Activated CD4-positive, alpha-beta T cell treated with anti-CD3 and anti-CD28 coated beads, Interleukin-2, amount 50 U/mL, for 24 hours (primary cell): Measurements from ENCODE around the gene ZNF524.

Source experiments
- DNase-seq, 2 donors: peaks; one replicate each; pipeline ENCODE4 v3.0.0-alpha.2; 2020; ENCODE audit warnings: low read depth in 1 of 2, low spot score in 1 of 2

Gene ZNF524

DNA sequence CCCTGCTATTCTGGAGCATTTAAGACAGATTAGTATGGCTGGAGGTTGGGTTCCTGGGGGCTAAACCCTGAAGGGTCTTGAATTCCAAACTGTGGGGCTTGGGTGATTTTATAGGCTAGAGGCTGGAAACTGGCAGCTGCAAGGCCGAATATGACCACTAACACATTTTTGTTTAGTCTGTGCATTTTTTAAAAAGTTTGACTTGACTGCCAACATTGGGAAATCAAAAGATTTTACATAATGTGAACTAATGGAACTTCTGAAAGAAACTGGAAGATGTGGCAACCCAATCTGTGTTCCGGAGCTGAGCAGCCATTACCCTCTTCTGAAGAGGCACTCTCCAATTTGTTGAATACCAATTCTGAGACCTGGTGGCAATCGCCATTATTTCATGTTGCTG lies 19.2 kb downstream of the ZNF524 start:
- DNase-seq: no peak

DNA sequence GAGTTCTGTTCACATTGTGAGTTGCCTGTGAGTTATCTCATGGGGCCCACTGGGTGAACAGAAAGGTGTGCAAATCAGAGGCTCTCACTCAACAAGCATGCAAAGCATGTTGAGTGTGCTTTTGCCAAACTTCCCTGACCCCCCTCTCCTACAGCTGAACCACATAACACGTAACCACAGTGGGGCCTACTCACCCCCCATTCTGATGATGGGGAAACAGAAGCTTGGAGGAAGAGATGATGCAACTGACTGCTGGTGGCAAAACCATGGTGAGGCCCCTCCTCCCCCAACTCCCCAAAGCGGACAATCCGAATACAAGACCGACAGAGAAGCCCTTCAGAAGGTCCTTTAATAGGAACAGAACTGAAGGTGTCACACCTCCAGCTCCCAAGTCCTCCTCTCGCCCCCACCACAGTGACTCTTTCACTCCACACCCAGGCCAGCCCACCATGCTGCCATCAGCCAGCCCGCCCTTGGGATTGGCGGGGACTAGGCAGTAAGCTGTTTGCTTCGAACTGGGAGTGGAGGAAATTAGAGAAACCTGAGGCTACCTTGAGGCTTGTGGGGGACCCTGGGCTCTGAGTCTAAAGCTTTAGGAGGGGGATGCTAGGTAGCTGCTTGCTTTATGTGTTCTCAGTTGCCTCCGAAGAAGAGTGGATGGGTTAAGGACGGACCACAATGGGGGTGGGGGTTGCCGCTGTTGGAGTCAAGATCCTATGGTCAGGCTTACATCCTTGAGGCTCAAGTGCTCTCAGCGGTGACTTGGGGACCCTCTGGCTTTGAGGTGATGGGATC lies 20.5 kb downstream of the ZNF524 start:
- no peak for DNase-seq

DNA sequence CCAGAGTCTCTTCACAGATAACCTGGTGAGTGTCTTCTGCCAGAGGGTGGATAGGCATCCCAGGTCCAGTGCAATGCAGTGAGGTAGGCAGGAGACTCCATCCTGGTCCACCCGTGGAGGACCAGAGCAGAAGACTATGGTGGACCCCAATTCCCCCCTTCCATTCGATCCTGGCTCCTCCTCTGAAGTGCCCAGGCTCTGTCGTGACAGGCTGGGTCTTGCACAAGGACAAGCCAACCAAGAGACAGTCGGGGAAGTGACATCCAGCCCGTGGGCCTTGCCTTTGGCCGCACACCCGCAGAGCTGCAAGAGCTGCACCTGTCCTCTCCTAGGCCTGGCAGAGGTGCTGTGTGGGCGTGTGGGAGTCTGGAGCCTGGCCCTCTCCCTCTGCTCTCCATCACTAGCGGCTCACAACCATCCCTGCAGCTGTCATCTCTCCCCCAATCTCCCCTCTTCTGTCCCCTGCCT lies 21.2 kb downstream of the ZNF524 start:
- DNase-seq: no peak

DNA sequence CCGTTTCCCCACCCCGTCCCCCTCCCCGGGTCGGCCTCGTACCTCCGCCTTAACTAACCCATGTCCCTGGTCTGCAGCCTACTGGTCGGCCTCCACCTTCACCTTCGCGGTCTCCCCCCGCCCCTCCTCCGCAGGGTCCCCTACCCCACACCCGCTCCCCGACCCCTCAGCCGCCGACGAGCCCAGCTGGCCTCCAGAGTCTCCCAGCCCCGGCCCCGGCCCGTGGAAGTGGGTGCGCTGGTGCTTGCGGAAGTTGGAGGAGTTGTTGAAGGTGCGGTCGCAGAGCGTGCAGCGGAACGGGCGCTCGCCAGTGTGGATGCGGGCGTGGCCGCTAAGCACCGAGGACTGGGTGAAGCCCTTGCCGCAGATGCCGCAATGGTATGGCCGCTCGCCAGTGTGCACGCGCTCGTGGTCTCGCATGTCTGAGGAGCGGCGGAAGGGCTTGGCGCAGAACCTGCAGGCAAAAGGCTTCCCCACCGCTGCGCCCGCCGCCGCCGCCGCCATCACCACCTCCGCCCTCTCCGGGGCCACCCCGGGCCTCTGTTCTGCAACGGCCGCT lies 21.7 kb downstream of the ZNF524 start:
- DNase-seq: no peak

DNA sequence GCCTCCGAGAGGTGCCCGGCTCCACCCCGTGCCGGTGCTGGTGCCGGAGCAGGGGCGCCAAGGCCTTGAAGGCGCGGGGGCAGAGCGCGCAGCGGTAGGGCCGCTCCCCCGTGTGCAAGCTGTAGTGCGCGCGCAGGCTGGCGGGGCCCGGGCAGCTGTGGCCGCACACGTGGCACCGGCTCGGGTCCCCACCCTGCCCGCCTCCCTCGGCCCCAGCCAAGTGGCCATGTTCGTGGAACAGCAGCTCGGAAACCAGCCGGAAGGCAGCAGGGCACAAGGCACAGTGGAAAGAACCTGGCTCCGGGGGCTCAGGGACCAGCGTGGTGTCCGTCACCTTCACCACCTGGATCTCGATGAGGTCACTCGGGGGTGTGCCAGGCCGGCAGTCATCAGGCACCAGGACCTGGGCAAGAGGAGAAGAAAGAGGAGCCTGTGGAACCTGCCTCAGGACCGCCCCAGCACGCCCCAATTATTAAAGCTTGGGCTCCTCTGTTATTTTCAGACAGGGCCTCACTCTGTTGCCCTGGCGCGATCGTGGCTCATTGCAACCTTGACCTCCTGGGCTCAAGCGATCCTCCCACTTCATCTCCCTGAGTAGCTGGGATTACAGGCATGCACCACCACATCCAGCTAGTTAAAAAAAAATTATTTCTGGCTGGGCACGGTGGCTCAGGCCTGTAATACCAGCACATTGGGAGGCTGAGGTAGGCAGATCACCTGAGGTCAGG lies 22.3 kb downstream of the ZNF524 start:
- DNase-seq: no peak

DNA sequence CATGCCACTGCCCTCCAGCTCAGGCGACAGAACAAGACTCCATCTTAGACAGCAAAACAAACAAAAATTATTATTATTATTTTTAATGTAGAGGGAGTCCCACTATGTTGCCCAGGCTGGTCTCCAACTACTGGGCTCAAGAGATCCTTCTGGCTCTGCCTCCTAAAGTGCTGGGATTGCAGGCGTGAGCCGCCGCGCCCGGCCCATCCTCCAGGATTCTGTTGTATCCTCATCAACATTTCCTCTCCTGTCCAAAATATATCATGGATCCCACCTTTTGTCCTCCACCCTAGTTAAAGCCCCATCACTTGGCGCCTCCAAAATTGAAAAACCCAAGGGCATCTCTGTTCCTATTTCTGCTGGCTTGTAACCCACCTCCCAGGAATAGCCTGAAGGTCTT lies 23.0 kb downstream of the ZNF524 start:
- no peak for DNase-seq

DNA sequence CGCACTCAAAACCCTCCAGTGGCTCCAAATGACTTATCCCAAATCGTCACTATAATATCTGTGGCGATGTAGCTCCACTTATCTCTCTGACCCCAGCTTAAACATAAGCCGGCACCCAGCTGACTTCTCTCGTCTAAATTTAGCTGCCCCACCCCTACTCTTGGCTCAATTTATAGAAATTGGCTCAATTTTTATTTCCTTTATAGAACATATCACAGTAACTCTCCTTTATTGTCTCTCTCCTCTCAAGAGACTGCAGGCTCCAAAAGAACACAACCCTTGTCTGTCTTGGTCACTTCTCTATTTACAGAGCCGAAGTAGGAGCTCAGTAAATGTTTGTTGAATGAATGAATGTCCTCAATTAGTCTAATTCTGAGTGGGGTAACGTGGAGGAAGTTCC lies 23.5 kb downstream of the ZNF524 start:
- DNase-seq: no peak

DNA sequence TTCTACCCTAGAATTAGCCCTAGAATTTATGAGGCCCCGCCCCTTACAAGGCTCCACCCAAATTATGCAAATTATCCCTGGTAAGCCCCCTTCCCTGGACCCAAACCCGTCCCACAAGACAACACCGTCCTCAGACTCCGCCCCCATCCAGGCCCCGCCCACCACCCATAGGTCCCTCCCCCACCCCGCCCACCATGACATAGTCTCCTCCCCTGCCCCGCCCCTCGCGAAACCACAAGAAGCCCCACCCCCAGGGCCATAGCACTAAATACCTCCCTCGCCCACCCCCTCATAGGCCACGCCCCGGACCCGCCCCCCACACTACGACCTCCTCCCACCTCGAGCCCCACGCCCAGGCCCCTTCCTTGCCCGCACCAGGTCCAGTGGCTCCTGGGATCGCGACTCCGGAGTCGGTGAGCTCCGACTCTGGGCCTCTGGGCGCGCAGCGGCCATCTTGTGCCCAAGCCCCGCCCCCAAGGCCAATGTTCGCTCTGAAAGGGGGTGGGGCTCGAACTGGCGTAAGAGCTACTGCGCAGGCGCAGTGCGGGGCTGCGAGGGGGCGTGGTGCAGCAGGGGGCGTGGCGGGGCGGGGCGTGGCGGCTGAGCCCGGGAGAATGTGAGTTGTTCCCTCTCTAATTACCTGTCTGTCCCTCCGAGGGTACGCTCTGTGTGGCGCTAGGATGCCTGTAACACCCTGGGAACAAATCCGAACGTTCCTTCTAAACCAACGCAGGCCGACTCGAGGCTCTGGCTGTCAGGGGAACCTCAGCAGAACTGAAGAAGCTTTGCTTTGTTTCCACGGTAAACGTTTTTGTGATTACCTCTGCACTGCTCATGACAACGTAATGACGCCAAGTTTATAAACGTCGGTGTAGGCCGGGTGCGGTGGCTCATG lies 24.3 kb downstream of the ZNF524 start, which contains the start of gene ZNF784:
Gene ZNF784 (minus strand): TSS at position 458 of the 895 bp plus-strand sequence. CDS start 5 bp downstream, at position 453.
- DNase-seq: peak; percentile 87 to 90

DNA sequence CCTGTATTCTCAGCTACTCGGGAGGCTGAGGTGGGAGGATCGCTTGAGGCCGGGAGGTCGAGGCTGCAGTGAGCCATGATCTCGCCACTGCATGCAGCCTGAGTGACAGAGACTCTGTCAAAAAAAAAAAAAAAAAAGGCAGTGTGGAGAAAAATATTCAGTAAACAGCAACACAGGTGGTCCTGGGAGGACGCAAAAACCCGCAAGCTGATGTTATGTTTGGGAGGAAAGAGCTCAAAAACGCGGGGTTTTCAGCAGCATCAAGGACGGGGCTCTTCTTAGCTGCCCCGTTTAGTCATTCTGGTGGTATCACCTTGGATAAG lies 24.9 kb downstream of the ZNF524 start:
- no peak for DNase-seq

DNA sequence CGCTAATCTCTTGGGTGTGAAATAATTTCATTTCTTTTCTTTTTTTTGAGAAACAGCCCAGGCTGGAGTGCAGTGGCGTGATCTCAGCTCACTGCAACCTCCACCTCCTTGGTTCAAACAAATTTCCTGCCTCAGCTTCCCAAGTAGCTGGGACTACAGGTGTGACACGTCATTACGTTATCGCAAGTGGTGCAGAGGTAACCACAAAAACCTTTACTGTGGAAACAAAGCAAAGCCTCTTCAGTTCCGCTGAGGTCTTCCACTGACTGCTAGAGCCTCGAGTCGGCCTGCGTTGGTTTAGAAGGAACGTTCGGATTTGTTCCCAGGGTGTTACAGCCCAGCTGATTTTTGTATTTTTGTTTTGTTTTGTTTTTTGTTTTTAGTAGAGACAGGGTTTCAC lies 26.3 kb downstream of the ZNF524 start:
- peak in 1 of 2 donors; percentile 61 for DNase-seq

DNA sequence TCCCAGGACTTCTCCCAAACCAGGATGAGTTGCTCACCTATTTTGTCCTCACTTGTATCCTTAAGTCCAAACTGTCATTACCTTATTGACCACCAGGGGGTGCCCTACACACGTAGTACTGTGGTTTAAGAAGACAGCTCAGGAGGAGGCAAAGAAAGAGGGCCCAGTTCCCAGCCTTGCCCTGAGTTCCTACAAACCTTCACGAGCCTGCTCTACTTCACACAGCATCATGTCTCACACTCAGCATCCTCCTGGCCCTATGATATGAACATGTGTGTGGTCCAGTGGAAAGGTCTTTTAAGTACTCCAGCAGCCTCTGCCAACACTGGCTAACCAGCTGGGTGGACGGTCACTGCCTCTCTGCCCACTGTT lies 32.4 kb downstream of the ZNF524 start:
- peak; percentile 63 to 91 for DNase-seq

DNA sequence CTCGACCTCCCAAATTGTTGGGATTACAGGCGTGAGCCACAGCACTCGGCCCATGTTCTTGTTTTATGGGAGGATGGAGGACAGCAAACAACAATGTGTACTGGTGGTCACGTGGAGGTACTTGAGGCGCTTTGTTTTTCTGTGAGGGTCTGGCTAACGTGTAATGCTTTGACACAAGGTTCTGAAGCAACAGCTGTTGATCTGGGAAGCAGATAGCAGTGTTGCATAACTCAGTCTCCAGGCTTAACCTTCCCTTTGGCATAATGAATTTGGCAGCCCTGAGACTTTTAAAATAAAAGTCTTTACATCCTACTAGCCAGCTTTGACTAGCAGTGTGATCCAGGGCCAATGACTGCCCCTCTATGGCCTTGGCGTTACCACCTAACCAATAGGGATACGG lies 33.8 kb downstream of the ZNF524 start:
- no peak for DNase-seq

DNA sequence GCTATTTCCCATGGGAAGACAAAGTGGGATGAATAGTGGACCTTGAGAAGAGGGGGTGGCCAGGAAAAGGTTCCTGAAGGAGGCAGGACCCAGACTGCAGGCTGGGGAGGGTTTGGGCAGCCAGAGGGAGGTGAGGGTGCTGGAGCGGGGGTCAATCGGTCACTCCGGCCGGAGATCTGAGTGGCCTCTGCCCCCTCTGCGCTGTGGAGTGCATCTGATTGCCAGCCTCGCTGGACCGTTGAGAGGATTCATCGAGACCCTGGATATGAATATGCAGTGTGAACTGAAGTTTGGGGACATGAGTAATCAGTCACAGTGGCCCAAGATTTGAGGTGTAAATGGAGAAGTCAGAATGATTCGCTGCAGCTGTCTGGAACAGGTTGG lies 35.2 kb downstream of the ZNF524 start:
- no peak for DNase-seq

DNA sequence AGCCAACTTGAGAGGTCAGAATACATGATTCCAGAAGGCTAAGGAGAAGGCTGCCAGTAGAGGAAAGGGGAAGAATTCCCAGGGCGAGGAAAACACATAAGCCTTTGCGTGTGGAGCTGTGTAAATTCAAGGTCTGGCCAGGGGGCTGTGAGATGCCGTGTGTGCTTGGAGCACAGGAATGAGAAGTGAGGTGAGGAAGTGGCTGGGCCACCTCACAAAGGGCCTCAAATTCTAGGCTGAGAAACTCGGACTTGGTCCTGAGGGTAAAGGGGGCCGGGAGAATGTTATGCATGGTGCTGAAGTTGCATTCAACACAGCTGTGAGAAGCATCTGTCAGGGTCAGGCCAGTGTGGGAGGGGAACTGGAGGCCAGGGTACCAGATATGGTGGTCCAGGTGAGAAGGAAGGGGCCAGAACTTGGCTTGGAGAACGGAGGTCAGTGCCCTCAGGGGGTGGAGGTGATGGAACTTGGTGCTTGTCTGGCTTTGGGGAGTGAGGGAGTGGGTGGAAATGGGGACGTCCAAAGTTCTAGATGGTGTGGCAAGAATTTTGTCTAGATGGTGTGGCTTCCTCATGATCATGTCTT lies 35.9 kb downstream of the ZNF524 start:
- DNase-seq: no peak

DNA sequence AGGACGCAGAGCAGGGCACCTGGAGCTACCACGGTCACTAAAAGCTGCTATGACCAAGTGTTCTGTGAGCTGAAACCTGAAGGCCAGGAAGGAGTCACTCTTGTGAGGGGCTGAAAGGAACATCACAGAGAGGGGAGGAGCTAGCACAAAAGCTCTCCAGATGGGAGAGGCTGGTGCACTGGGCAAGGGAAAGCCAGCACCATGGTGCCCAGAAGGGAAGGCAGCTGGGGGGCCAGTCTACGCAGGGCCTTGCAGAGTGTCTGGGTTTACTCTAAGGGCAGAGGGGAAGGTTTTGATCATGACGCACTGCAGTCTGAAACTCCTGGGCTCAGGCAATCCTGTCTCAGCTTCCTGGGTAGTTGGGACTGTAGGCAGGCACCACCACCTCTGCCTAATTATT lies 36.6 kb downstream of the ZNF524 start:
- DNase-seq: no peak

DNA sequence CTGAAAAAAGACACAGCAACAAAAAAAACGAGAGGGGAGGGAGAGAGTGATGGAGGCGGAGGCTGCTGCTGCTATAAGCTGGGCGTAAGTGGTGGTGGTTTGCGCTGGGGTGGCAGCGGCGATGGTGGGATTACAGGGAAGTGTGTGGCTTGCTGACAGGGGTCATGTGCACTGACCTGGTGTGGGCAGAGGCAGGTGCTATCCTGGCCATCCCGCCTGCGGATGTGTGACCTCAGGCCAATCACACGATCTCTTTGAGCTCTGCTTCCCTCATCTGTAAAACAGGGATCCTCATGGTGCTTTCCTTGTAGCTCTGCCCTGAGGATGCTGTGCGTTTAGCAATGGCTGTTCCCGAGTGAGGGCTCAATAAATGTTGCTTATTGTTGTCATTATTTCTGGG lies 37.4 kb downstream of the ZNF524 start:
- no peak for DNase-seq

DNA sequence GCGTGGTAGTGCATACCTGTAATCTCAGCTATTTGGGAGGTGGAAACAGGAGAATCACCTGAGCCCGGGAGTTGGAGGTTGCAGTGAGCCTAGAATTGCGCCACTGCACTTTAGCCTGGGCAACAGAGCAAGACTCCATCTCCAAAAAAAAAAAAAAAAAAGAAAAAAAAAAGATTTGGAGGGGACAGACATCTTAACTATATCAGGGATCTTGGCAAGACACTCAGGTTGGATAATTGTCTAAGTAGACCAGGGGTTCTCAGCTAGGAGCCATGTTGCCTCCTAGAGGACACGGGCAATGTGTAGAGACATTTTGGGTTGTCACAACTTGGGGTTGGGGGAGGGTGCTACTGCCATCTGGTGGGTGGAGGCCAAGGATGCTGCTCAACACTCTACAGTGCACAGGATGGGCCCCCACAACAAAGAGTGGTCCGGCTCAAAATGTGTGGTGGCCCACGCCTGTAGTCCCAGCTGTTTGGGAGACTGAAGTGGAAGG lies 38.8 kb downstream of the ZNF524 start:
- peak in 1 of 2 donors; percentile 51 for DNase-seq

DNA sequence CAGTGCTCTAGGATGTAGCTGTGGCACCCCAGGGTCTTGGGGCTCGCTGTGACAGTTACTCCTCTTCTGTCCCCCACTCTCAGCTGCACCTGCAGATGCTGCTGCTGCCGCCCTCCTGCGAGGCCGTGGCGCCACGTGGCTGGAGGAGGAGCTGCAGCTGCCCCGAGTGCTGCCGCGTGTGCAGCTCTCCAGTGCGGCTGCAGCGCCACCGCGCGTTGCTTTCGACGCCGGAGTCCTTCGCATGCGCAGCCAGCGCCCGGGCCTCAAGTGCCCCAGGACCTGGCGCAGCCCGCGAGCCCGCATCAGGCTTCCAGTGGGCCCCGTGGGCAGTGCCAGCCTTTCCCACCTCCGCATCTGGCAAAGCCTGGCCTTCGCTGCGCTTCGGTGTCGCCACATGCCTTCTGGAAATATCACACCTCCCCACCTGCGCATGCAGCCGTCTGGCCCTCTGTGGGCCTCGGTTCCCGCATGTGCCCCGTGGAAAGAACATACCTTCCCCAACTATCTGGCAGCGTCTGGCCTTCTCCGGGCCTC lies 40.0 kb downstream of the ZNF524 start:
- peak; percentile 47 for DNase-seq

DNA sequence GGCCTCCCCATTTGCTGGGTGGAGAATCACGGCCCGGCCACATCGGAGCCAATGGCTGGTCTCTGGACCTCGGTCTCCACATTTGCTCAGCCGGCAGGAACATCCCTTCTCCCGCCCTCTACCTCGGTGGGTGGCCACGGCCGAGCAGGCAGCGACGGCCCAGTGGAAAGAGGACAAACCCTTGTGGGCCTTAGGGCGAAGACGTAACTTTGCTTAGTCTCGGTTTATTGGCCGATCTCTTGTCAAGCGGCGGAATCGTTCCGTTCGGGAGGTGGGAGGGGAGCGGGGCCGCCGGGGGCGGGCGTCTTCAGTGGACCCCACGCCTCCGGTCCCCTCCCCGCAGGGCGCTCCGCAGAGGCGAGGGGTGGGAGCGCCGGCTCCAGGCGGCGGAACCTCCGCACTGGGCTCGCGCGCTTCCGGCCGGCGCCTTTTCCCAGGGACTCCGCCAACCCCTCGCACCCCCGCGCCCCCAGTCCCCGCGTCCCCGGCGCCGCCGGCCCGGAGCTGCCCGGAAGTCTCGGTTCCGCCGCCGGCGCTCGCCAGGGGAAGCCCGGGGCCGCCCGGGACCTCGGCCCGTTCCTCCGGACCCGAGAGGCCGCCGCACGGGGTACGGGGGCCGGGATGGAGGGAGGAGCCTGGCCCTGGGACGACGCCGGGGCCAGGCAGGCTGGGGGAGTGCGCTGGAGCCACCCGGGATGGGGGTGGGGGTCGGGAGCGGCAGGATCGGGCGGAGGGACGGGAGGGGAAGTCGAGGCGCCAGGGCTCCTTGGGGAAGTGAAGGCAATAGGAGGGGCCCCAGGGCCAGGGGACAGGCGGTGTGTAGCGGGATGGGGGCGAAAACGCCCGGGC lies 40.7 kb downstream of the ZNF524 start, which contains the start of gene ZNF580:
Gene ZNF580 (plus strand): TSS at position 426 of the 849 bp plus-strand sequence. CDS start 1,507 bp downstream, outside the sequence.
- peak; percentile 47 to 51 for DNase-seq
